Panc1 (cell line): Measurements from ENCODE around the gene DAB1.

ENCODE experiments used
- CTCF ChIP-seq: fragments of 450-650 bp; IDR thresholded peaks from 2 replicates; pipeline ENCODE4 v1.5.1; 2017; ENCODE audit warnings: mild to moderate bottlenecking
- POLR2AphosphoS5 ChIP-seq: IDR thresholded peaks from 2 replicates; pipeline ENCODE4 v1.6.1; 2012; ENCODE audit warnings: mild to moderate bottlenecking, low read depth, low read length, moderate library complexity

- TF ChIP-seq CTCF (no peak), POLR2AphosphoS5 (no peak)
Observed at GRCh38 chr1:57369889-57370288, 54.0 kb downstream of the DAB1 start.
